Measurements from ENCODE around the gene MSS51.
A peak's percentile ranks its signal among the peaks of the same experiment; 100 is the strongest.

The MSS51 gene

DNA sequence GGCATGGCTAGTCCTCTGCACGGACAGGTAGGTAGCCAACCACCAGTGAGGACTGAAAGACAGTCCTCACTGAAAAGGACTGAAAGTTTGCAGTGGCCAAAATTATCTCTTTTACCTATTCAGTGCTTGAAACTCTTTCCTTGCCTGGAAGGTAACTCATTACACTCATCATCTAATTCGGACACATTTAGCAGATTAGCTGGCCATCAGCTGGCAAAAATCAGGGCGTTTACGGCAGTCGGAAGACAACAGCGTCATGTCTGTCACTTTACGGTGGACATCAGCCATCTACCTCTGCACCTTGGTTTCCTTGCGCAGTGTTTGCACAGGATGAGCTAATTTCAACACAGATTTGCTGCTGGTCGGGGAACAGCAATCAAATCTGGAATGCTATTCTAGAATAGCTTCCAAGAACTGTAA, 20.2 kb downstream of the MSS51 start:
- peak overlapping the region; percentile 86 for H3K27ac ChIP-seq (ENCODE audit: poor library complexity, severe bottlenecking)
- ATAC-seq (ENCODE audit: low read depth) = peak; percentile 39
- no peaks in the 10 kb centered on the region for H3K27me3 ChIP-seq (ENCODE audit: insufficient read depth, poor library complexity, severe bottlenecking)
- DNase-seq (ENCODE audit: low spot score) = no peak
- H3K4me1 ChIP-seq (ENCODE audit: insufficient read depth, poor library complexity, severe bottlenecking) = peaks cover 10% of the 10 kb centered on the region
- peak overlapping the region; percentile 98 for H3K4me3 ChIP-seq (ENCODE audit: severe bottlenecking)
- H3K36me3 ChIP-seq (ENCODE audit: low read depth) = no peaks in the 10 kb centered on the region
- TF ChIP-seq, protein P1, sequence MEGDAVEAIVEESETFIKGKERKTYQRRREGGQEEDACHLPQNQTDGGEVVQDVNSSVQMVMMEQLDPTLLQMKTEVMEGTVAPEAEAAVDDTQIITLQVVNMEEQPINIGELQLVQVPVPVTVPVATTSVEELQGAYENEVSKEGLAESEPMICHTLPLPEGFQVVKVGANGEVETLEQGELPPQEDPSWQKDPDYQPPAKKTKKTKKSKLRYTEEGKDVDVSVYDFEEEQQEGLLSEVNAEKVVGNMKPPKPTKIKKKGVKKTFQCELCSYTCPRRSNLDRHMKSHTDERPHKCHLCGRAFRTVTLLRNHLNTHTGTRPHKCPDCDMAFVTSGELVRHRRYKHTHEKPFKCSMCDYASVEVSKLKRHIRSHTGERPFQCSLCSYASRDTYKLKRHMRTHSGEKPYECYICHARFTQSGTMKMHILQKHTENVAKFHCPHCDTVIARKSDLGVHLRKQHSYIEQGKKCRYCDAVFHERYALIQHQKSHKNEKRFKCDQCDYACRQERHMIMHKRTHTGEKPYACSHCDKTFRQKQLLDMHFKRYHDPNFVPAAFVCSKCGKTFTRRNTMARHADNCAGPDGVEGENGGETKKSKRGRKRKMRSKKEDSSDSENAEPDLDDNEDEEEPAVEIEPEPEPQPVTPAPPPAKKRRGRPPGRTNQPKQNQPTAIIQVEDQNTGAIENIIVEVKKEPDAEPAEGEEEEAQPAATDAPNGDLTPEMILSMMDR (IDR thresholded peaks at IDR 0.05; ENCODE audit: poor library complexity, severe bottlenecking) = no peak
- H3K9me3 ChIP-seq (ENCODE audit: severe bottlenecking) = no peaks in the 10 kb centered on the region

DNA sequence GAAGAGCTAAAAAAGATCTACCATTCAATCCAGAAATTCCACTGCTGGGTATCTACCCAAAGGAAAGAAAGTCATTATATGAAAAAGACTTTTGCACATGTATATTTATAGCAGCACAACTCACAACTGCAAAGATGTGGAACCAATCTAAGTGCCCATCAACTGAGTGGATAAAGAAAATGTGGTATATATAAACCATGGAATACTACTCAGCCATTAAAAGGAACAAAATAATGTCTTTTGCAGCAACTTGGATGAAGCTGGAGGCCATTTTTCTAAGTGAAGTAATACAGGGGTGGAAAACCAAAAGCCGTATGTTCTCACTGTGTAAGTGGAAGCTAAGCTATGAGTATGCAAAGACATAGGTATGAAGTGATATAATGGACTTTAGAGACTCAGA, 22.5 kb downstream of the MSS51 start:
- Histone ChIP-seq H3K27ac (ENCODE audit: poor library complexity, severe bottlenecking) (no peak overlapping the region), H3K4me3 (ENCODE audit: severe bottlenecking) (no peak overlapping the region), H3K4me1 (ENCODE audit: insufficient read depth, poor library complexity, severe bottlenecking) (peaks cover 10% of the 10 kb centered on the region), H3K36me3 (ENCODE audit: low read depth) (peaks cover 9% of the 10 kb centered on the region), H3K27me3 (ENCODE audit: insufficient read depth, poor library complexity, severe bottlenecking) (no peaks in the 10 kb centered on the region), H3K9me3 (ENCODE audit: severe bottlenecking) (no peaks in the 10 kb centered on the region)
- TF ChIP-seq, protein P1 (IDR thresholded peaks at IDR 0.05; ENCODE audit: poor library complexity, severe bottlenecking) = no peak
- no peak for DNase-seq (ENCODE audit: low spot score)
- ATAC-seq (ENCODE audit: low read depth) = no peak

DNA sequence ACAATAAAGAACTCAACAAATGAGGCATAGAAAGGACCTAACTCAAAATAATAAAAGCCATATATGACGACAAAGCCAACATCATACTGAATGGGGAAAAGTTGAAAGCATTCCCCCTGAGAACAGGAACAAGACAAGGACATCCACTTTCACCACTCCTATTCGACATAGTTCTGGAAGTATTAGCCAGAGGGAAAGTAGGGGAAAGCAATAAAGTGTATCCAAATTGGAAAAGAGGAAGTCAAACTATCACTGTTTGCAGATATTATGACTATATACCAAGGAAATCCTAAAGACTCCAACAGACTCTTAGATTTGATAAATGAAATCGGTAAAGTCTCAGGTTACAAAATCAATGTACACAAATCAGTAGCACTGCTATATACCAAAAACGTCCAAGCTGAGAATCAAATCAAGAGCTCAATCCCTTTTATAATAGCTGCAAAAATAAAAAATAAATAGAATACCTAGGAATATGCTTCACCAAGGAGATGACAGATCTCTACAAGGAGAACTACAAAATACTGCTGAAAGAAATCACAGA, 24.3 kb downstream of the MSS51 start:
- TF ChIP-seq, protein P1 (IDR thresholded peaks at IDR 0.05; ENCODE audit: poor library complexity, severe bottlenecking) = no peak
- H3K4me1 ChIP-seq (ENCODE audit: insufficient read depth, poor library complexity, severe bottlenecking) = peaks cover 5% of the 10 kb centered on the region
- ATAC-seq (ENCODE audit: low read depth) (no peak), DNase-seq (ENCODE audit: low spot score) (no peak)
- H3K4me3 ChIP-seq (ENCODE audit: severe bottlenecking) = no peak overlapping the region
- H3K27me3 ChIP-seq (ENCODE audit: insufficient read depth, poor library complexity, severe bottlenecking) = no peaks in the 10 kb centered on the region
- no peak overlapping the region for H3K27ac ChIP-seq (ENCODE audit: poor library complexity, severe bottlenecking)
- H3K36me3 ChIP-seq (ENCODE audit: low read depth) = peaks cover 14% of the 10 kb centered on the region
- no peaks in the 10 kb centered on the region for H3K9me3 ChIP-seq (ENCODE audit: severe bottlenecking)

GRCh38 chr10:73408061-73408460, 25.3 kb downstream of the MSS51 start:
- Histone ChIP-seq H3K27me3 (ENCODE audit: insufficient read depth, poor library complexity, severe bottlenecking) (no peaks in the 10 kb centered on the region), H3K9me3 (ENCODE audit: severe bottlenecking) (no peaks in the 10 kb centered on the region), H3K4me3 (ENCODE audit: severe bottlenecking) (no peak overlapping the region), H3K27ac (ENCODE audit: poor library complexity, severe bottlenecking) (no peak overlapping the region), H3K4me1 (ENCODE audit: insufficient read depth, poor library complexity, severe bottlenecking) (peaks cover 5% of the 10 kb centered on the region), H3K36me3 (ENCODE audit: low read depth) (peaks cover 19% of the 10 kb centered on the region)
- DNase-seq (ENCODE audit: low spot score) (no peak), ATAC-seq (ENCODE audit: low read depth) (no peak)
- TF ChIP-seq, protein P1 (IDR thresholded peaks at IDR 0.05; ENCODE audit: poor library complexity, severe bottlenecking) = no peak

GRCh38 chr10:73407495-73407894, 25.9 kb downstream of the MSS51 start:
- Histone ChIP-seq H3K4me1 (ENCODE audit: insufficient read depth, poor library complexity, severe bottlenecking) (peaks cover 5% of the 10 kb centered on the region), H3K27me3 (ENCODE audit: insufficient read depth, poor library complexity, severe bottlenecking) (no peaks in the 10 kb centered on the region), H3K4me3 (ENCODE audit: severe bottlenecking) (no peak overlapping the region), H3K9me3 (ENCODE audit: severe bottlenecking) (no peaks in the 10 kb centered on the region), H3K36me3 (ENCODE audit: low read depth) (peaks cover 19% of the 10 kb centered on the region), H3K27ac (ENCODE audit: poor library complexity, severe bottlenecking) (no peak overlapping the region)
- DNase-seq (ENCODE audit: low spot score) = no peak
- ATAC-seq (ENCODE audit: low read depth) = no peak
- TF ChIP-seq, protein P1 (IDR thresholded peaks at IDR 0.05; ENCODE audit: poor library complexity, severe bottlenecking) = no peak
